ENCODE results near the gene B3GAT1. TPM values are rescaled to one million over a fixed set of nuclear protein-coding genes. Genes with fewer than 3 reads are reported as not detected.

B3GAT1 gene
- total RNA-seq, 2 donors from 2014 or later, result 0.17 to 0.18 TPM

DNA sequence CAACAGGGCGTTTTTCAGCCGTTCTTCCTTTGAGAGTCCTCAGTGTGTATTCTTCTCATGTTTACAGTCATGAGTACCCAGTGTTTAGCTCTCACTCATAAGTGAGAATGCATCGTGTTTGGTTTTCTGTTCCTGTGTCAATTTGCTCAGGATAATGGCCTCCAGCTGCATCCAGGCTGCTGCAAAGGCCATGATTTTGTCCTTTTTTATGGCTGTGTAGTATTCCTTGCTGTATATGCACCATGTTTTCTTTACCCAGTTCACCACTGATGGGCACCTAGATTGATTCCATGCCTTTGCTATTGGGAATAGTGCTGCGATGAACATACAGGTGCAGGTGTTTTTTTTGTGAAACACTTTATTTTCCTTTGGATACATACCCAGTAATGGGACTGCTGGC lies 23.5 kb downstream of the B3GAT1 start:
- Mint-ChIP-seq H3K27ac (no peak overlapping the region), H3K4me3 (no peak overlapping the region), H3K4me1 (peaks cover 26% of the 10 kb centered on the region), H3K36me3 (ENCODE audit: low read depth) (no peaks in the 10 kb centered on the region), H3K27me3 (peaks cover 38% of the 10 kb centered on the region)
- ATAC-seq (no peak), DNase-seq (no peak)
- no peaks in the 10 kb centered on the region for H3K9me3 ChIP-seq (ENCODE audit: control insufficient read depth, low read length, poor library complexity, severe bottlenecking)

DNA sequence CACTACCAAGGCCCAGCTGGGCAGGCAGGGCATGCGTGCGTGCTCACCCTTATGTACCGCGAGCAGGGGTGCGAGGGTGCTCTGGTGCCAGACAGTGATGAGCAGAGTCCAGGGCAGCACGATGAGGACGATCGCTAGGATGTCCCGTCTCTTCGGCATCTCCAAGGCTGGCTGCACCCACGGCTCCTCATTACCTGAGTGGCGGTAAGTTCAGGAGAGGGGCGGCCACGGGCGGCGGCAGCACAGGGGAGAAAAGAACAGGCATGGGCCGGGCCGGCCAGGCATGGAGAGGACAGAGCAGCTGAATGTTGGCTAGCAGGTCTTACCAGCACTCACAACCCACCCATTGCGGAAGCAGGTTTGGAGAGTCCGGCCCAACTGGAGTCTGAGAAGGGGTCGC lies 24.5 kb downstream of the B3GAT1 start:
- peaks cover 34% of the 10 kb centered on the region for H3K27me3 Mint-ChIP-seq
- no peak for ATAC-seq
- DNase-seq, result no peak
- peak overlapping the region; percentile 88 for H3K4me3 Mint-ChIP-seq
- no peaks in the 10 kb centered on the region for H3K36me3 Mint-ChIP-seq (ENCODE audit: low read depth)
- no peaks in the 10 kb centered on the region for H3K9me3 ChIP-seq (ENCODE audit: control insufficient read depth, low read length, poor library complexity, severe bottlenecking)
- H3K4me1 Mint-ChIP-seq, result peaks cover 26% of the 10 kb centered on the region
- H3K27ac Mint-ChIP-seq, result no peak overlapping the region

DNA sequence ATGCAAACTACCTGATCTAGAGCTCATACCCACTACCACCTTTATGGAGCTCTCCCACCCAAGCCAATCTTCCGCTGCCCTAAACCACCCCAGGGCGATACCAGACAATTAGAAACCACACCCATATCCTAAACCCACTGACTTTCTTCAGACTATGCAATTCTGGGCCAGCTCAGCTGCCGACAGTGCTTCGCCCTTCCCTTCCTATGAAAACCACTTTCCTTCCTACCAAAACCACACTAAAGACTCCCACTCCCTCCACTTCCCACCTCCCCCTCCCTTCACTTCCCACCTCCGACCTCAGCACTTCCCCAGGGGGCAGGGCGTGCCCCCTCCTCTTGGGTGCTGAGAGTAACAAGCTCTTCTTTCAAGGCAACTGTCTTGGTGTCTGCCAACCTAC lies 25.1 kb downstream of the B3GAT1 start:
- peaks cover 28% of the 10 kb centered on the region for H3K4me1 Mint-ChIP-seq
- ATAC-seq (peak; percentile 14), DNase-seq (no peak)
- H3K36me3 Mint-ChIP-seq (ENCODE audit: low read depth), result no peaks in the 10 kb centered on the region
- peak overlapping the region; percentile 88 for H3K4me3 Mint-ChIP-seq
- H3K27me3 Mint-ChIP-seq, result peaks cover 38% of the 10 kb centered on the region
- H3K9me3 ChIP-seq (ENCODE audit: control insufficient read depth, low read length, poor library complexity, severe bottlenecking), result no peaks in the 10 kb centered on the region
- H3K27ac Mint-ChIP-seq, result no peak overlapping the region

DNA sequence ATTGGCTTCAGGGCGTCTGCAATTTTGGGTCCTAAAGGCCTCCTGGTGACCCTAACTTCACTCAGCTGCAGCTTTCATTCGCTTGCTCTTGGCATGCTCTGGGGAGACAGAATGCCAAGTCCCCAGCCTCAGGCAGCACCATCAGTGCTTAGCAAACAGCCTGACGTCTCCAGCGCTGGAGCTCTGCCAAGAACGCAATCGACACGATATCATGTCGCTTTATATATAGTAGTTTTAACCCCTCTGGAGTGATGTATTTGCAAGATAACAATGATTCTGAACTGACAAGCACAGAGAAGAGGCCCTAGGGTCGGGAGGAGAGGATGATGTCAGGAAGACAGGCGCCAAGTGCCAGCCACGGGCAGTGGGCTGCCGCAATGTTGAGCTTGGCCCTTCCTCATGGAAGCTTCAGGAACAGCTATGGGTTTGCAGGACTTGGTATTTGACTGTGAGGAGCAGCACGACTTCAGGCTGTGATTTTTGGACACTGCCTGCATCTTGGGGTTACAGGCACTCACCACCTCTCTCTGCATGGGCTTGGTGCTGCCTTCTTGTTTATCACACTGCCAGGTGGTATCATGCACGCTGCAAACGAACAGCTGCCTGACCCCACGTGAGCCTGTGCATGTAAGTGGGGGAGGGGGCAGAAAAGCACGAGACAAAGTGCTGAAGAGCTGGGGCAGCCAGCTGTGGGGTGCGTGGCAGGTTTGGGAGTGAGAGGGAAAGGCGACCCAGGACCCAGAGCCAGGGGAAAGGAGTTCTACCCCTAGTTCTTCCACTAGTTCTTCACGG lies 26.1 kb downstream of the B3GAT1 start:
- Mint-ChIP-seq H3K27ac (no peak overlapping the region), H3K36me3 (ENCODE audit: low read depth) (no peaks in the 10 kb centered on the region), H3K4me1 (peaks cover 26% of the 10 kb centered on the region), H3K4me3 (peak overlapping the region; percentile 88), H3K27me3 (peaks cover 43% of the 10 kb centered on the region)
- DNase-seq (no peak), ATAC-seq (no peak)
- H3K9me3 ChIP-seq (ENCODE audit: control insufficient read depth, low read length, poor library complexity, severe bottlenecking), result no peaks in the 10 kb centered on the region

DNA sequence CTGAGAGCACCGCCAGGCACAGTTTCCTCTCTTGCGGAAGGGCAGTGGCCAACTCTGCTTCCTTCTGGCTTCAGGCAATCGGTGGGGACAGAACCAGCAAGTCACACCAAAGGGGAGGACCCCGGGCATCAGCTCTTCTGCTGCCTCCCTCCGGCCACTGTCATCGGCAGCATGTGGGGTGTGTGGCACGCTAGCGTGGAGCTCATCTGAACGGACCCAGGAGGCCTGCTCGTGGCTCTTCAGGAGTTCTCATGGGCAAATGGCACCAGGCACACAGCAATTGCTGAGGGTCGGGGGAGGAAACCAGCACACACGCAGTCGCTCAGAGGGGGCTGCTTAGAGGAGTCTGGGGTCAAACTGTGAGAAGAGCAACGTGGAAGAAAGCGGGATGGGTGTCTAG lies 26.9 kb downstream of the B3GAT1 start:
- Mint-ChIP-seq H3K27me3 (peaks cover 48% of the 10 kb centered on the region), H3K27ac (no peak overlapping the region), H3K4me1 (peaks cover 26% of the 10 kb centered on the region)

DNA sequence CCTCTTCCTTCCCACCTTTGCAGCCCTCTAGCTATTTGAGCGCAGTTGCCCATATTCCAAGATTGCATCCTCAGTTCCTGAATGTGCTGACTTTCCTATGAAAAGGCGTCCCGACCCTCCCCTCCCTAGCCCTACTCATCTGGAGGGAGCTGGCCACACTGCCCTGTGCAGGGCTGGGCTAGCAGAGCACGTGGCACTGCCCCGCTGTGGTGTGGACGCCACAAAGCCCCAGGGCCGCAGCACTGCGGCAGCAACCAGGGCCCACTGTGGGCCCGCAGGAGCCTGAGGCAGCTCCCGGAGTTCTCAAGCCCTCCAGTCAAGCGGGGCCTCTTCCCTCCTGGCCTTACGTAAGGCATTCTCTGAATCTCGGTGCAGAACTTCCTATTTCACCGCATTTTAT lies 27.6 kb downstream of the B3GAT1 start:
- Mint-ChIP-seq H3K27me3 (peaks cover 50% of the 10 kb centered on the region), H3K36me3 (ENCODE audit: low read depth) (no peaks in the 10 kb centered on the region), H3K27ac (no peak overlapping the region), H3K4me1 (peaks cover 24% of the 10 kb centered on the region), H3K4me3 (no peak overlapping the region)
- DNase-seq, result no peak
- no peaks in the 10 kb centered on the region for H3K9me3 ChIP-seq (ENCODE audit: control insufficient read depth, low read length, poor library complexity, severe bottlenecking)
- ATAC-seq, result no peak

More for the DNA sequence above, 26.9 kb downstream of the B3GAT1 start:
- H3K9me3 ChIP-seq (ENCODE audit: control insufficient read depth, low read length, poor library complexity, severe bottlenecking), result no peaks in the 10 kb centered on the region
- ATAC-seq, result no peak
- DNase-seq, result no peak
- H3K4me3 Mint-ChIP-seq, result no peak overlapping the region
- no peaks in the 10 kb centered on the region for H3K36me3 Mint-ChIP-seq (ENCODE audit: low read depth)

DNA sequence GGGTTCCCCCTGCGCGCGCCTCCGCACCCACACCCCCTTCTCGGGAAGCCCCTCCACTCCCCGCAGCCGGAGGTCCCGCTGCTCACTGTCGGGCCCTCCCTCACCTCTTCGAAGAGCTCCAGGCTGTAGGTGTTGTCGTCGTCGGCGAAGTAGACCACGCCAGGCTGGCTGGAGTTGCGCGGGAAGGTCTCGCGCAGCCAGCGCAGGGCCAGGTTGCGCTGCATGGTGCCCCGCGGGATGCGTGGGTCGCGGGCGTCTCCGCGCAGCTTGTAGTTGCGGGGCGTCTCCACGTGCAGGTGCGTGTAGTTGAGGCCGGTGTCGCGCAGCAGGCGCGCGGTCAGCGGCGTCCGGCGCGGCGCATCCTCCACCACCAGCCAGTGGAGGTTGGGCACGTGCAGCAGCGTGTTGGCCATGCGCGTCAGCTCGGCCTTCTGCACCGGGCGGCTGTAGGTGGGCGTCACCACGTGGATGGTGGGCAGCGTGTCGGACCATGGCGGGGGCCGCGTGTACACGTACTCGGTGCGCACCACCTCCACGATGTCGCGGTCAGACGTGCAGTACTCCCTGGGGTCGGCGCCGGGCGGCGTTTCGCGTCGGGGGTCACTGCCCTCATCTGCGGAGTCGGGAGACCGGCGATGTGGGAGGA lies 28.3 kb downstream of the B3GAT1 start:
- DNase-seq, result no peak
- ATAC-seq, result no peak
- Mint-ChIP-seq H3K27me3 (peaks cover 50% of the 10 kb centered on the region), H3K4me3 (no peak overlapping the region), H3K4me1 (peaks cover 24% of the 10 kb centered on the region), H3K36me3 (ENCODE audit: low read depth) (no peaks in the 10 kb centered on the region), H3K27ac (no peak overlapping the region)
- H3K9me3 ChIP-seq (ENCODE audit: control insufficient read depth, low read length, poor library complexity, severe bottlenecking), result no peaks in the 10 kb centered on the region

DNA sequence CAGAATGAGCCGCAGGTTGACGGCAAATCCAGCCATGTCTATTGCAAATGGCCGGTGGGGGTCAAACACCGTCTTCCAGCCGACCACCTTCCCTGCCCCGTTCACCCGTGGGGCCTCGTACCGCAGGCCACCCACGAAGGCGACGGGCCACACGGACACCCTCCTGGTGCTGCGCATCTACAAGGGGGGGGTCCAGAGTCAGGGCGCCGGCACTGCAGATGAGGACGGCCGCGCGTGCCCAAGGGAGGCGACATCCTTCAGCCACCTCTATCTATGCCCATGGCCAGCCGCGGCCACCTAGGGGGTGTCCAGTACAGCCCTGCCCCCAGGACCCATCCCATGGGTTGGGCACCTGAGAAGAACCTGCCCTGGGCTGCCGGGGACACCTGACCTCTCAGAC lies 29.2 kb downstream of the B3GAT1 start:
- peaks cover 55% of the 10 kb centered on the region for H3K27me3 Mint-ChIP-seq
- ATAC-seq, result no peak
- H3K36me3 Mint-ChIP-seq (ENCODE audit: low read depth), result no peaks in the 10 kb centered on the region
- no peak overlapping the region for H3K4me3 Mint-ChIP-seq
- H3K4me1 Mint-ChIP-seq, result peaks cover 24% of the 10 kb centered on the region
- H3K27ac Mint-ChIP-seq, result no peak overlapping the region
- no peak for DNase-seq
- no peaks in the 10 kb centered on the region for H3K9me3 ChIP-seq (ENCODE audit: control insufficient read depth, low read length, poor library complexity, severe bottlenecking)

DNA sequence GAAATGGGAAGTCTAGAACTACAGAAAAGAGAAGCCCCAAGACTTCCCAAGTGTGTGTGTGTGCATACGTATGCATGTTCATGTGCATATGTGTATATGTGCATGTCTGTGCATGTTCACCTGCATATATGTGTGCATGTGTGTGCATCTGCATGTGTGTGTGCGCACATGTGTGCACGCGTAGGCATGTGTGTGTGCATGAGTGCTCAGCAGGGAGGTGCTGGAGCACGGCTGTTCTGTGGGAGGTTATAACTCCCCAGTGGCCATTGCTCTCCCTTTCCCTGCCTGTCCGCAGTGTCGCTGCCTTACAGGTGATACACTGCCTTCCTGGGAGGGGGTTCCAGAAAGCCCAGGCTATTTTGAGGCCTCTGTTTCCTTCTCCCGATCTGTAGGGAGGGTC lies 29.8 kb downstream of the B3GAT1 start:
- no peaks in the 10 kb centered on the region for H3K36me3 Mint-ChIP-seq (ENCODE audit: low read depth)
- H3K4me1 Mint-ChIP-seq, result peaks cover 20% of the 10 kb centered on the region
- H3K27me3 Mint-ChIP-seq, result peaks cover 61% of the 10 kb centered on the region
- no peak overlapping the region for H3K27ac Mint-ChIP-seq
- no peak for ATAC-seq
- H3K4me3 Mint-ChIP-seq, result no peak overlapping the region
- no peaks in the 10 kb centered on the region for H3K9me3 ChIP-seq (ENCODE audit: control insufficient read depth, low read length, poor library complexity, severe bottlenecking)
- DNase-seq, result no peak

DNA sequence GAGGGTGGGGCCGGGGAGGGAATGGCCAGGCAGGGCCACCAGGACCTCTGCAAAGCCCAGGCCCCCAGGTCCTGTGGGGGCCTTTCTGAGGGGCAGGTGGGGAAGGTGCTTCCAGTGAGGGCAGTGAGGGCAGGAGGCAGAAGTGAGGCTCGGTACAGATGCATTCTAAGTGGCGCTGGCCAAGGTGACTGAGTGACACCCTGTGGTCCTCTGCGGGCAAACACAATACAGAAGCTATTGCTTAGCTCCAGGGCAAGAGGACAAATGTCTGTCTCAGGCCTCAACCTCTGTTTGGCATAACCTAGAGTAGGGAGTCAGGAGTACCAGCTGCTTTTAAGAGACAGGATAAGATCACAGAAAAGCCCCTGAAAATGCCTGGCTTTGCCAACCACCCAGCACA lies 31.3 kb downstream of the B3GAT1 start:
- Mint-ChIP-seq H3K27ac (no peak overlapping the region), H3K27me3 (peaks cover 54% of the 10 kb centered on the region), H3K36me3 (ENCODE audit: low read depth) (no peaks in the 10 kb centered on the region), H3K4me3 (no peak overlapping the region), H3K4me1 (peaks cover 5% of the 10 kb centered on the region)
- DNase-seq, result no peak
- no peaks in the 10 kb centered on the region for H3K9me3 ChIP-seq (ENCODE audit: control insufficient read depth, low read length, poor library complexity, severe bottlenecking)
- no peak for ATAC-seq

DNA sequence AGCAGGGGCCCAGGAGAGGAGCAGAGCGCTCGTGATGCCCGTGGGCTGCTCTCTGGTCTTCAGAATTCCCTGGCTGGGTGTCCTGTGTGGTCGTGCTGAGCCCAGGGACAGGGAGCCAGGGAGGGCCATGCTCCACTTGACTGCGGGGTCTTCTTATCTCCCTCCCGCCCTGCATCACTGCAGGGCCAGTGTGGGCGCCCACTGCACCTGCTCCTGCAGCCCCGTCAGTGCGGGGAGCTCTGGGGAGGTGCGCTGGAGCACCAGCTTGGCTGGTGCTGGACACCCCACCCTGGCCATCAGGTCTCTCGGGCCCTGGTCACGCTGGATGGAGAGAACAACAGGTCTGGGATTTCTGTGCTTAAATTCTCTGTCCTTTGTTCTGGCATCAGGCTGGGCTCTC lies 31.8 kb downstream of the B3GAT1 start:
- H3K4me1 Mint-ChIP-seq, result peaks cover 2% of the 10 kb centered on the region
- H3K9me3 ChIP-seq (ENCODE audit: control insufficient read depth, low read length, poor library complexity, severe bottlenecking), result no peaks in the 10 kb centered on the region
- no peak overlapping the region for H3K4me3 Mint-ChIP-seq
- DNase-seq (no peak), ATAC-seq (no peak)
- H3K36me3 Mint-ChIP-seq (ENCODE audit: low read depth), result no peaks in the 10 kb centered on the region
- no peak overlapping the region for H3K27ac Mint-ChIP-seq
- H3K27me3 Mint-ChIP-seq, result peaks cover 48% of the 10 kb centered on the region

DNA sequence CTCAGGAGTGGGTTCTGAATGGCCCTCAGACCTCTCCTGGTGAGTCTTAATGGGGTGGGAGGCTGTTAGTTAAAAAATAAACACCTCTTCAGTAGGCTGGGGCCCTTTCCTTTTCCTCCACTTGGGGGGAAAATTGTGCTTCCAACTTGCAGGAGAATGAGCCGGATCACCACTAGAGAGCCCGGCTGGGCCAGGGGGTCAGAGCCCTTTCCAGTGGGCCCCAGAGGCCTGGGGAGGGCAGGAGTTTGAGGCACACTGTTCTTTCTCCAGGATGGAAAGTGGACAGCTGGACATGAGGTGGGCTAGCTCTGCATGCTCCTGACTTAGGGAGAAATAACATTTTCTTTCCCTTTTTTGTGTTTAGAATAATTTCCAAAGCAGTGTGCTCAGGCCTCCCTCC lies 32.8 kb downstream of the B3GAT1 start:
- H3K27me3 Mint-ChIP-seq, result peaks cover 38% of the 10 kb centered on the region
- H3K4me3 Mint-ChIP-seq, result no peak overlapping the region
- H3K9me3 ChIP-seq (ENCODE audit: control insufficient read depth, low read length, poor library complexity, severe bottlenecking), result no peaks in the 10 kb centered on the region
- ATAC-seq, result no peak
- no peak overlapping the region for H3K27ac Mint-ChIP-seq
- no peaks in the 10 kb centered on the region for H3K36me3 Mint-ChIP-seq (ENCODE audit: low read depth)
- no peak for DNase-seq
- peaks cover 2% of the 10 kb centered on the region for H3K4me1 Mint-ChIP-seq

DNA sequence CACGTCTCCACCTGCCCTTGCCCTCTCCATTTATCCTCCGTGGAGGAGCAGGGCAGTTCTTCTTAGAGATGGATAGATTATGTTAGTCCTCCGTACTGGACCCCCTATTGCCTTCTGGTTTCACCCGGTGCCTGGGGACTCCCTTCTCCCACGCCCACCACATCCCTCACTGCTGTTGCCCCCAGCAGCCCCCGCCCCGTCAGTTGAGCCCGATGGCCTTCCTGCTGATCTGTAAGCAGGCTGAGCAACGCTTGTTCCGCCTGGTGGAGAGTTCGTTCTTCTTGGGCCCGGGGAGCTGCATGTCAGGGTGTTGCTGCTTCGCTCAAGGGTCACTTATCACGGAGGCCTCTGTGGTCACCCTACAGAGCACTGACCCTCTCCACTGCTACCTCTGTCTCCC lies 34.2 kb downstream of the B3GAT1 start:
- Mint-ChIP-seq H3K36me3 (ENCODE audit: low read depth) (no peaks in the 10 kb centered on the region), H3K27me3 (peaks cover 38% of the 10 kb centered on the region), H3K27ac (no peak overlapping the region), H3K4me3 (no peak overlapping the region), H3K4me1 (peaks cover 2% of the 10 kb centered on the region)
- no peaks in the 10 kb centered on the region for H3K9me3 ChIP-seq (ENCODE audit: control insufficient read depth, low read length, poor library complexity, severe bottlenecking)
- ATAC-seq (no peak), DNase-seq (no peak)

All from T-helper 17 cell (primary cell).